ENCODE results near the gene TCEANC.

Gene TCEANC

DNA sequence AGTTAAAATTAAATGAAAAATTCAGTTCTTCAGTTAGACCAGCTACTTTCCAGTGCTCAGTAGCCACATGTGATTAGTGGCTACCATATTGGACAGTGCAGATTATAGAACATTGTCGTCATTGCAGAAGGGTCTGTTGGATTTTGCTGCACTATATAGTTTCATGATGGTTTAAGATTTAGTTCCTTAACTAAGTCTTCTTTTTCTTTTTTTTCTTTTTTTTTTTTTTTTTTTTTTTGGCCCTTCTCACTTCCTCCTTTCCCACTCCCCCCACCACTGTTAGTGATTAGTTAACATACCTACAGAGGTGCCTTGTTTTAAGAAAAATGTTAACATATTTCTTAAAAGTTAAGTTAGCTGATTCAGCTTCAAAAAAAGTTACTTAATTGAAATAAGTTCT, 45.0 kb downstream of the TCEANC start:
- no peak for DNase-seq (ENCODE audit: low spot score in 2 of 2)
- ATAC-seq (replicated peaks; ENCODE audit: extremely low read depth, poor library complexity, severe bottlenecking) = no peak
- Mint-ChIP-seq H3K9me3 (no peaks in the 10 kb centered on the region), H3K4me1 (peaks cover 61% of the 10 kb centered on the region), H3K36me3 (ENCODE audit: insufficient read depth) (peaks cover 14% of the 10 kb centered on the region), H3K27ac (ENCODE audit: low read depth) (peak overlapping the region; percentile 82), H3K27me3 (no peaks in the 10 kb centered on the region), H3K4me3 (no peak overlapping the region)

DNA sequence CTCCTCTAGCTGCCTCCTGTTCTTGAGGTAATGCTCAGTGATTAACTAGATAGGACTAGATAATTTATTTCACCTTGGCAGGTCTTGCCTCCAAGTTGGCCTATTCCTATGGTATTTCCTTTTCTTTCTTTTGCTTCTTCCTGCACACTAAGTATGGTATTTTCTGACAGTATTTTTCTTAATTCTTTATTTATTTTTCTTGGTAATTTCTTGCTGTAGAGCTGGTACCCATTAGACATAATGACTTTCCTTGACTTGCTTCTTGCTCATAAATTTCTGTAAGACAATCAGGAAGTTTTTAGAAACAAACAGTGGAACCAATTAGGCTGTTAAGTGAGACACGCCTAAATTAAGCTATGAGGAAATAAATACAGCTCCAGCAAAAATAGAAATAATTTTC, 45.5 kb downstream of the TCEANC start:
- Mint-ChIP-seq H3K27ac (ENCODE audit: low read depth) (no peak overlapping the region), H3K36me3 (ENCODE audit: insufficient read depth) (peaks cover 12% of the 10 kb centered on the region), H3K9me3 (no peaks in the 10 kb centered on the region), H3K27me3 (no peaks in the 10 kb centered on the region), H3K4me3 (no peak overlapping the region), H3K4me1 (peaks cover 60% of the 10 kb centered on the region)
- DNase-seq (ENCODE audit: low spot score in 2 of 2) (no peak), ATAC-seq (replicated peaks; ENCODE audit: extremely low read depth, poor library complexity, severe bottlenecking) (no peak)

DNA sequence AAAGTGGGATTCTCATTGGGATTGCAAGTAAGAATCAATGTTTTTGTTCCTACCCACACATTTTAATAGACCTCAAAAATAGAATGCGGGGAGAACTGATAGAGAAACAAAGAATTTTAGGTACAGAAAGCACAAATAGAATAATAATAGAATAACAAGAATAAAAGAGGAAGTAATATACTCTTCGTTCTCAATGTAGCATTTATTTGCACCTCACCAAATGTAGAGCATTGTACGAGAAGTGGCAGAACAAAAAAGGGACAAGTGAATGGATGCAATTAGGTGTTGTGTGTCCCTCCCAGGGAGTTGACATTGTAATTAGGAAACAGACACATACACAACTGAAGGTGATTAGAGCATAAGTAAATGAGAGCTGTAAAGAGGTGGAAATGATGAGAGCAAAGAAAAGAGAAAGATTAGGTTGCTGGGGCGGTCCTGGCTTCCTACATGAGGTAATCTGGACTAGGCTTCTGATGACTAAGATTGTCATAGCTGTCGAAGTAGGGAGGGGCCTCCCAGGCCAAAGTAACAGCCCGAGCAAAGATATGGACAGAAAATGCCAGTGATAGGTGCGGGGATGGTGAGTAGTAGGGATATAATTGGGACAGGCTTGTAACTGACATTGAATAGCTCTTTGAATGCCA, 46.4 kb downstream of the TCEANC start:
- H3K4me3 Mint-ChIP-seq = peak overlapping the region; percentile 30
- H3K27me3 Mint-ChIP-seq = no peaks in the 10 kb centered on the region
- no peak overlapping the region for H3K27ac Mint-ChIP-seq (ENCODE audit: low read depth)
- ATAC-seq (replicated peaks; ENCODE audit: extremely low read depth, poor library complexity, severe bottlenecking) = no peak
- no peak for DNase-seq (ENCODE audit: low spot score in 2 of 2)
- peaks cover 14% of the 10 kb centered on the region for H3K36me3 Mint-ChIP-seq (ENCODE audit: insufficient read depth)
- no peaks in the 10 kb centered on the region for H3K9me3 Mint-ChIP-seq
- H3K4me1 Mint-ChIP-seq = peaks cover 64% of the 10 kb centered on the region

DNA sequence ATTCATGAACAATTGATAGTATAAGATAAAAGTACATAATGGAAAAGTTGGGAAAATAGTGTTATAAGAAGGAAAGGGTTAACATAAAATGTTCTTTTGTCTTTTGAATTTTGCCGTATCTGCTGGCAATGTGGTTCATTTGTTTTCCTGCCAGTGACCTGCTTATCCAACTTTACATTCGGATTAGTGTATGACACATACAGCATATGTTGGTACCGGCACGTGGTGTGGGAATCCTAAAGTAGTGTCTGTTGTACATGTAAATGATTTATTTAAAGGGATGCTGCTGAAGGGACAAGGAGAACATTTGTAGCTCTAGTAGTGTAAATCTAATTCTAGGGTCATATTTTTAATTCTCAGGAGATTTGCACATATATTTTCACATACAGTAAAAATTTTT, 47.4 kb downstream of the TCEANC start:
- DNase-seq (ENCODE audit: low spot score in 2 of 2) = no peak
- ATAC-seq (replicated peaks; ENCODE audit: extremely low read depth, poor library complexity, severe bottlenecking) = no peak
- H3K4me1 Mint-ChIP-seq = peaks cover 57% of the 10 kb centered on the region
- no peaks in the 10 kb centered on the region for H3K9me3 Mint-ChIP-seq
- H3K27me3 Mint-ChIP-seq = no peaks in the 10 kb centered on the region
- H3K27ac Mint-ChIP-seq (ENCODE audit: low read depth) = peak overlapping the region; percentile 47
- no peak overlapping the region for H3K4me3 Mint-ChIP-seq
- peaks cover 17% of the 10 kb centered on the region for H3K36me3 Mint-ChIP-seq (ENCODE audit: insufficient read depth)

DNA sequence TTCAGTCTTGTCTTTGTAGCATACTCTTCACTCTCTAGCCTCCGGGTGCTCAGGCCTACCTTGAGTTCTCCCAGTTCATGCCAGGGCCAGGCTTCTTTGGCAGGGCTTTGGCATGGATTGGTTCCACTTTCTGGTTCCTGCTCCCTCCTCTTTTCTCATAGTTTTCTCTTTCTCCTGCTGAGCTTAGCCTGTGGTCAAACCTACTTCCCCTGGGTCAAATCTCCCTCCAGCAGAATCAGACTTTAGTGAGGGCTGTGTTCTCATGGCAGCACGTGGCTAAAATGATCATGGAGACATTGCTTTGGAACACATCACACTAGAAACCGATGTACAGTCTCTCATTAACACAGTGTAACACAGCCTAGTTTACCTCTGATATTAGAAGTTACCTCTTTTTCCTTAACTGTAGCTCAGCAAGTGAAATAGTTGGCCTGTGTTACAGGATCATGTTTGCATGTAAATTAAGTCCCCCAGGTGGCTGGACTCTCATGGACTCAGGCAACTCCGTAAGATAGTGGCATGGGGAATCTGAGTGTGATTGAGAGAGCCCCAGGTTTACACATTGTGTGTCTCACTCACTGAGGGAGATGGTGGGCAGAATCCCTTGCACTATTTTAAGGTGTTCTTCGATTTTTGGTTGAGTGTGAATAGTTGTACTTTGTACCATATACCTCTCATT, 49.3 kb downstream of the TCEANC start:
- Mint-ChIP-seq H3K36me3 (ENCODE audit: insufficient read depth) (peaks cover 20% of the 10 kb centered on the region), H3K27ac (ENCODE audit: low read depth) (peak overlapping the region; percentile 47), H3K4me1 (peaks cover 49% of the 10 kb centered on the region)

DNA sequence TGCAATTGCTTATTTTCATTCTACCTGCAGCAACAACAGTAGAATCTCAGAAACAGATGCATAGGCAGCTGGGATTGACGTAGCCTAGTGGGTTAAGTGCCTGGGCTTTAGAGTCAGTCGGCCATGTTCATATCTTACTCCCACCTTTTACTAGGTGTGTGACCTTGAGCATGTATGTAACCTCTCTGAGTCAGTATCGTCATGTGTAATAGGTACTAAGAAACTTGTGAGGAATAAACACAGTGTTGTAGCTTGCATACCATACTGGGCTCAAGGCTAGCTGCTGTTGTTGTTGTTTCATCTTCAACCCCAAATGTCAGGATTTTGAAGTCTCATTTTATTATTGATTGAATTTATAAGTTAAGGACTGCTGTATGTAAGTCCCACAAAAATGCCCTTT, 50.2 kb downstream of the TCEANC start:
- ATAC-seq (replicated peaks; ENCODE audit: extremely low read depth, poor library complexity, severe bottlenecking) (no peak), DNase-seq (ENCODE audit: low spot score in 2 of 2) (no peak)
- no peak overlapping the region for H3K27ac Mint-ChIP-seq (ENCODE audit: low read depth)
- peaks cover 52% of the 10 kb centered on the region for H3K4me1 Mint-ChIP-seq
- peaks cover 20% of the 10 kb centered on the region for H3K36me3 Mint-ChIP-seq (ENCODE audit: insufficient read depth)
- H3K27me3 Mint-ChIP-seq = no peaks in the 10 kb centered on the region
- H3K9me3 Mint-ChIP-seq = no peaks in the 10 kb centered on the region
- no peak overlapping the region for H3K4me3 Mint-ChIP-seq

More for the DNA sequence above, 49.3 kb downstream of the TCEANC start:
- DNase-seq (ENCODE audit: low spot score in 2 of 2) (no peak), ATAC-seq (replicated peaks; ENCODE audit: extremely low read depth, poor library complexity, severe bottlenecking) (no peak)
- Mint-ChIP-seq H3K27me3 (no peaks in the 10 kb centered on the region), H3K4me3 (peak overlapping the region; percentile 62), H3K9me3 (no peaks in the 10 kb centered on the region)

DNA sequence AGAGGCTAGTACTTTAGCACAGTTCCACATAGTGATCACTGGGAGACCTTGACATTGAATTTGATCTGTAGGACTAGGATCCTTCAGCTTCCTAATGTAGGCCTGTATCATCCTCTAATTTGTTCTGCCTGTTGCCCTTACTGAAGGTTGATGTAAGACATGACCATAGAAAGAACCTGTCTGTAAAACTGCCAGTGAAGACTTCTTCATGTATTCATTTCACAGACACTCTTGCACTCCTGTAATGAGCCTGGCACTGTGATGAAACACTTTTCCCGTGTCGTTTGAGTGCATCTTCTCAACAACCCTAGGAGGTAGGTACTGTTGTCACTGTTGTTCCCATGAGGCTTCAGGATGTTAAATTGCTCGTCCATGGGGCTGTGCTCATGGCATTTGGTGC, 50.6 kb downstream of the TCEANC start:
- ATAC-seq (replicated peaks; ENCODE audit: extremely low read depth, poor library complexity, severe bottlenecking) (no peak), DNase-seq (ENCODE audit: low spot score in 2 of 2) (no peak)
- H3K4me1 Mint-ChIP-seq = peaks cover 52% of the 10 kb centered on the region
- H3K36me3 Mint-ChIP-seq (ENCODE audit: insufficient read depth) = peaks cover 24% of the 10 kb centered on the region
- no peaks in the 10 kb centered on the region for H3K9me3 Mint-ChIP-seq
- no peaks in the 10 kb centered on the region for H3K27me3 Mint-ChIP-seq
- peak overlapping the region; percentile 3 for H3K4me3 Mint-ChIP-seq
- peak overlapping the region; percentile 34 for H3K27ac Mint-ChIP-seq (ENCODE audit: low read depth)

DNA sequence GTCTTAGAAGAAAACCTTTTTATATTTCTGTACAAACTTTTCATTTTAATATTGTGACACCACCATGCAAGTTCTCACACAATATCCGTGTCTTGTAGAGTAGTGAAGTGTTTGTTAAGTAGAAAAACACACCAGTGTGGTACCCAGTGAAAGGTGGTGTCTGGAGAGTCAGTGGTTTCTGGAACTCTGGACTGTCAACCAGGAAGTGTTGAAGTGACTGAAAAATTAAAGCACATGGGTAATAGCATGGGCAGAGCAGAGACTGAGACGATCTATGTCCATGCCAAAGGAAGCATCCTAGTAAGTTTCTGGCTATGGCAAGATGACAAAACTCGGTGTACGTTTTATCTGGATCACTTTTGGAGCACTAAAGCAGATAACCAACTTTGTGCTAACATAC, 58.2 kb downstream of the TCEANC start:
- ATAC-seq (replicated peaks; ENCODE audit: extremely low read depth, poor library complexity, severe bottlenecking) = no peak

More for the DNA sequence above, 58.2 kb downstream of the TCEANC start:
- peaks cover 42% of the 10 kb centered on the region for H3K36me3 Mint-ChIP-seq (ENCODE audit: insufficient read depth)
- no peaks in the 10 kb centered on the region for H3K27me3 Mint-ChIP-seq
- peaks cover 16% of the 10 kb centered on the region for H3K4me1 Mint-ChIP-seq
- no peaks in the 10 kb centered on the region for H3K9me3 Mint-ChIP-seq
- H3K27ac Mint-ChIP-seq (ENCODE audit: low read depth) = no peak overlapping the region
- no peak overlapping the region for H3K4me3 Mint-ChIP-seq
- no peak for DNase-seq (ENCODE audit: low spot score in 2 of 2)

Measured in central memory CD8-positive, alpha-beta T cell (primary cell).